K562 (cell line): Measurements from ENCODE around the gene STX3. TPM values are rescaled to one million over a fixed set of nuclear protein-coding genes. Genes with fewer than 3 reads are reported as not detected.
A peak's percentile ranks its signal among the peaks of the same experiment; 100 is the strongest.

Experiments used
- ARID1B ChIP-seq: fragments of 450-650 bp; IDR thresholded peaks from 2 replicates; pipeline ENCODE4 v1.6.1; 2016; ENCODE audit warnings: antibody characterized with exemption, mild to moderate bottlenecking, inconsistent platforms
- ARID4B ChIP-seq: sonication (generic); formaldehyde crosslinking; IDR thresholded peaks from 2 replicates; pipeline ENCODE4 v1.8.0; 2022; ENCODE audit warnings: mild to moderate bottlenecking, missing genetic modification reagents
- BMI1 ChIP-seq: fragments of 150-350 bp; IDR thresholded peaks from 2 replicates; pipeline ENCODE4 v1.6.1; 2014; ENCODE audit warnings: low read length
- CEBPB ChIP-seq: fragments of 450-650 bp; IDR thresholded peaks from 2 replicates; pipeline ENCODE4 v1.6.1; 2016; ENCODE audit warnings: missing genetic modification characterization, missing compliant biosample characterization
- E2F5 ChIP-seq: sonication (generic); formaldehyde crosslinking; IDR thresholded peaks from 2 replicates; pipeline ENCODE4 v1.8.0; 2022; ENCODE audit warnings: mild to moderate bottlenecking, missing genetic modification reagents
- HMG20B ChIP-seq: fragments of 250-450 bp; sonication (Bioruptor Pico); IDR thresholded peaks from 2 replicates; pipeline ENCODE4 v1.5.0; 2021; ENCODE audit warnings: mild to moderate bottlenecking
- NFATC3 ChIP-seq: fragments of 450-650 bp; IDR thresholded peaks from 2 replicates; pipeline ENCODE4 v1.6.1; 2017; ENCODE audit warnings: mild to moderate bottlenecking
- PCBP2 ChIP-seq: fragments of 200-400 bp; formaldehyde crosslinking; IDR thresholded peaks from 2 replicates; pipeline ENCODE4 v1.6.1; 2018; ENCODE audit warnings: low read length, low read depth, mild to moderate bottlenecking, moderate library complexity; ENCODE audit not compliant: poor library complexity, severe bottlenecking
- SOX6 ChIP-seq: fragments of 450-650 bp; IDR thresholded peaks from 2 replicates; pipeline ENCODE4 v1.6.1; 2014; ENCODE audit warnings: mild to moderate bottlenecking
- SPI1 ChIP-seq: IDR thresholded peaks from 2 replicates; pipeline ENCODE4 v1.6.1; 2011; ENCODE audit warnings: low read depth, low read length, control low read depth, borderline replicate concordance
- SRSF1 ChIP-seq: fragments of 200-400 bp; formaldehyde crosslinking; IDR thresholded peaks from 2 replicates; pipeline ENCODE4 v1.6.1; 2017; ENCODE audit warnings: mild to moderate bottlenecking, low read depth, low read length, moderate library complexity
- SUPT5H ChIP-seq: fragments of 450-650 bp; IDR thresholded peaks from 2 replicates; pipeline ENCODE4 v1.6.1; 2016
- TBL1XR1 ChIP-seq, 2 experiments: IDR thresholded peaks; 2 replicates each; pipeline ENCODE4 v1.6.1; 2012; ENCODE audit warnings: improper control_type of control experiment in 2 of 2, low read length in 2 of 2, mild to moderate bottlenecking in 1 of 2
- TEAD4 ChIP-seq, 2 experiments: sonication (generic) in 1 of 2; formaldehyde crosslinking in 1 of 2; IDR thresholded peaks; 2 replicates each; pipeline versions ENCODE4 v1.6.1 to v1.8.0; 2012 to 2022; ENCODE audit warnings: borderline replicate concordance in 1 of 2, inconsistent platforms in 1 of 2, low read length in 1 of 2, mild to moderate bottlenecking in 1 of 2, missing genetic modification reagents in 1 of 2
- THRB ChIP-seq: fragments of 450-650 bp; formaldehyde crosslinking; conservative IDR thresholded peaks from 2 replicates; pipeline ENCODE4 v1.4.0; 2022; ENCODE audit warnings: mild to moderate bottlenecking, missing genetic modification characterization
- ZBTB8A ChIP-seq: fragments of 450-650 bp; IDR thresholded peaks from 2 replicates; pipeline ENCODE4 v1.6.1; 2018; ENCODE audit warnings: mild to moderate bottlenecking, moderate library complexity; ENCODE audit not compliant: partially characterized antibody
- ZNF561 ChIP-seq: fragments of 450-650 bp; formaldehyde crosslinking; conservative IDR thresholded peaks from 2 replicates; pipeline ENCODE4 v1.4.0; 2020; ENCODE audit warnings: mild to moderate bottlenecking, moderate library complexity
- ZNF639 ChIP-seq, 2 experiments: fragments of 200-800 bp in 1 of 2; sonication (Bioruptor generic) in 1 of 2; sonication (generic) in 1 of 2; formaldehyde crosslinking in 1 of 2; IDR thresholded peaks in 1 of 2; conservative IDR thresholded peaks in 1 of 2; 2 replicates each; pipeline versions ENCODE4 v1.5.0 to v1.6.1; 2016 to 2020; ENCODE audit warnings: missing compliant biosample characterization in 1 of 2, missing genetic modification characterization in 1 of 2, missing genetic modification reagents in 1 of 2
- ZNF644 ChIP-seq: fragments of 200-800 bp; sonication (Bioruptor generic); IDR thresholded peaks from 2 replicates; pipeline ENCODE4 v1.6.1; 2016; ENCODE audit warnings: low read depth, missing genetic modification characterization, missing compliant biosample characterization
- polyA plus RNA-seq, 8 experiments: library from polyadenylated mRNA; depleted of rRNA in 4 of 8; stranded (reverse) in 5 of 8; unstranded in 3 of 8; fragments of >200 nt; fragmentation: Nextera tagmentation in 2 of 8; fragmentation: Illumina TruSeq in 1 of 8; extraction: Ambion mirVana in 2 of 8; extraction: Trizol in 1 of 8; gene quantifications; 2 replicates each; pipeline versions ENCODE4 v1.2.1 to v1.2.3, GENCODE V29; 2011 to 2014; ENCODE audit warnings: inconsistent platforms in 1 of 8, missing spikeins in 1 of 8
- total RNA-seq, 7 experiments: library from RNA; depleted of rRNA in 6 of 7; stranded (reverse); fragments of >200 nt in 6 of 7; fragmentation: Illumina TruSeq in 2 of 7; extraction: Trizol in 2 of 7; gene quantifications; 2 replicates each; pipeline versions ENCODE4 v1.2.1 to v1.2.3, GENCODE V29; 2011 to 2021; ENCODE audit warnings: low replicate concordance in 1 of 7
- TF ChIP-seq, protein P1 (sequence below): sonication (generic); formaldehyde crosslinking; IDR thresholded peaks from 2 replicates; pipeline ENCODE4 v1.9.0; 2022; ENCODE audit warnings: mild to moderate bottlenecking, missing genetic modification reagents

Gene STX3
- total and polyA plus RNA-seq, 9 of the 15 experiments (the other 6 are each of a cell fraction or from before 2014, with no cell fraction given) = 12.0 to 91.6 (median 48.7) TPM

GRCh38 chr11:59767225-59767611 is 12.0 kb downstream of the STX3 start (continued):
- TF ChIP-seq, protein P1, sequence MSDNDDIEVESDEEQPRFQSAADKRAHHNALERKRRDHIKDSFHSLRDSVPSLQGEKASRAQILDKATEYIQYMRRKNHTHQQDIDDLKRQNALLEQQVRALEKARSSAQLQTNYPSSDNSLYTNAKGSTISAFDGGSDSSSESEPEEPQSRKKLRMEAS = peak; percentile 46; the same call in 1 of the 2 replicates
- TF ChIP-seq TEAD4 (IDR thresholded peaks at IDR 0.05; ENCODE audit: low read length) (peak; percentile 71), TEAD4 (CRISPR knock-in tag; IDR thresholded peaks at IDR 0.05; ENCODE audit: borderline replicate concordance) (no peak), NFATC3 (no peak), HMG20B (CRISPR knock-in tag) (no peak), SOX6 (peak; percentile 69; the same call in 1 of the 2 replicates), ZBTB8A (no peak), E2F5 (CRISPR knock-in tag) (no peak), ZNF561 (CRISPR knock-in tag) (no peak), SRSF1 (no peak), SPI1 (peak; percentile 44; the same call in 1 of the 2 replicates), ZNF644 (tag) (no peak), SUPT5H (no peak), ARID1B (peak; percentile 12; the same call in 1 of the 2 replicates), BMI1 (no peak), ZNF639 (CRISPR knock-in tag; conservative IDR thresholded peaks at IDR 0.05 in 1 of 2, IDR thresholded peaks at IDR 0.05 in 1 of 2) (no peak), CEBPB (0 out of 2 replicates have a peak, but pooled peaks have one; percentile 39), TBL1XR1 (IDR thresholded peaks at IDR 0.05; ENCODE audit: low read length in 2 of 2) (no peak), PCBP2 (no peak), ARID4B (CRISPR knock-in tag) (0 out of 2 replicates have a peak, but pooled peaks have one; percentile 16), THRB (CRISPR knock-in tag) (no peak)
